ENCODE measurements around the gene FAM171A1.
"Not testable (repeated sequence)": the region's sequence is repeated elsewhere in the genome, so short reads cannot be mapped to it uniquely, and the experiment has no call there.

FAM171A1 gene

GRCh38 chr10:15342970-15343369 is 28.1 kb downstream of the FAM171A1 start:
- DNase-seq: no peak

DNA sequence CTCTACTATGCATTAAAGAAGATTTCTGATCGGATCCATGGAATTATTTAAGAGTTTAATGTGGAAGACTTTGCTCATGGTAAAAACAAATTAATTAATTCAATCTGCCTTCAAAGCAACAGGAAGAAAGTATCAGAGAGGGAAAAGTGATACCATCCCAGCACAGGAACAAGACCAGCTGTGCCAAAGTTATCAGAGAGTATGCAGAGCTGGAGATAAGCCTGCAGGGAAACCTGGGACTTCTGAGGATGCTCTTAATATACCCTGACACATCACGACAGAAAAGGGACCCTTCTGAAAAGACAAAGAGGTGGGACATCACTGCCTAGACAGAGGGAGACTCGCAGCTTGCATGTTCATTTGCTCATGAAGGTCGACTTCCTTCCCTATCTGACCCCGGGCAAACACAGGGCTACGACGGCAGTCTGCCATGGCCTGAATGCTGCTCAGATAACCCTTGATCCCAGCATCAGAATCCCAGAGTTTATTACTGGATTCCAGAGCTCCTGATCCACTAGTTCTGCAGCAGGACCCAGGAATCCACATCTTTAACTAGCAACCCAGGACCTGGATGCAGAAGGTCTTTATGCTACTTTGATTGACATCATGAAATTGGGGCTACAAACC is 29.5 kb downstream of the FAM171A1 start:
- no peak for DNase-seq

DNA sequence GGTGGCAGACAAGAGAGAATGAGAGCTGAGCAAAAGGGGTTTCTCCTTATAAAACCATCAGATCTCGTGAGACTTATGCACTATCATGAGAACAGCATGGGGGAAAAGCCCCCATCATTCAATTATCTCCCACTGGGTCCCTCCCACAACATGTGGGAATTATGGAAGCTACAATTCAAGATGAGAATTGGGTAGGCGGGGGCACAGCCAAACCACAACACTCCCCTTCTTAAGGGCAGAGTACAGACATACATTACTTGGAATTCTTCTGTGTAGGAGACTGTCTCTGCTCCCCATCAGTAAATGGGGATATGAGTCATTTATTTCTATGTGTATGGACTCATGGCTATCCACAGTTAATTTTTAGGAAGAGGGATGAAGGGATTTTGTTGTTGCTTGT is 31.2 kb downstream of the FAM171A1 start:
- DNase-seq: no peak

- DNase-seq: not testable (repeated sequence)
These were observed 33.6 kb downstream of the FAM171A1 start for GRCh38 chr10:15337441-15337923.

GRCh38 chr10:15336211-15336610 is 34.9 kb downstream of the FAM171A1 start:
- DNase-seq: no peak

DNA sequence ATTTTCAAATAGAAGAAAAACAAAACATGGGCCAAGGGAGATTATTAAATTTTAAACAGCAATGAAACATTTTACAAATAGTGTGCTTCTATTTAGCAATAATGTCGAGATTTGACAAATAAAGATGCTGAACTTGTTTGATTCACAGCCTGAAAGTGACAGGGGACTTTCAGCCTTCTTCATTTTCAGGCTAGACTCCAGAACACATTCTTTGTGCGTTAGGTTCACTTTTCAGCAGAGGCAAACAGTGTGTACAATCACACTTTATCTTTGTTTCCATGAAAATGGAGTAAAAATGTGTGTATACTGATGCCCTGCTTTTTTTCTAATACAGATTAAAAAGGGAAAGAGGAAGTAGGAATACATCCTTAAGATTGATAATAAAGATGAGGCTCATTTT is 35.6 kb downstream of the FAM171A1 start:
- DNase-seq: no peak

DNA sequence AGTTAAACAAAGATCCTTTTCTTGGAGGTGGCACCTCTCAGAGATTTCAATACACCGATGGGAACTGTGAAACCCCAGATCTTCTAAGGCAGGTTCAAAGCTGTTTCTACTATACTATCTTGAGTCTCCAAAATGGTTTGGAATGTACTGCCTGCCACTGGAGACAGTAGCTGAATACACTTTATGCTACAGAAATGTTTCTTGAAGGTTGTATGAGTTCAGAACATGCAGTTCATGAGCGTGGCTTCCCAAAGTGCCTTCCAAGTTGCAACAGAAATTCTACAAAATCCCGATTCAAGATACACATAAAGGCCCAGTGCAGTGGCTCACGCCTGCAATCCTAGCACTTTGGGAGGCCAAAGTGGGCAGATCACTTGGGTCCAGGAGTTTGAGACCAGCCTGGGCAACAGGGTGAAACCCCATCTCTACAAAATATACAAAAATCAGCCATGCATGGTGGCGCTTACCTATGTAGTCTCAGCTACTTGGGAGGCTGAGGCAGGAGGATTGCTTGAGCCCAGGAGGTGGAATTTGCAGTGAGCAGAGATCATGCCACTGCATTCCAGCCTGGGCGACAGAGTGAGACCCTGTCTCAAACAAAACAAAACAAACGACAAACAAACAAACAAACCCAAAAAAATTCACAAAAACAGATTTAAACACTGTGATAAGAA is 36.3 kb downstream of the FAM171A1 start:
- no peak for DNase-seq

GRCh38 chr10:15333909-15334649 is 37.0 kb downstream of the FAM171A1 start:
- DNase-seq: no peak

GRCh38 chr10:15333181-15333580 is 37.9 kb downstream of the FAM171A1 start:
- DNase-seq: not testable (repeated sequence)

GRCh38 chr10:15331461-15331860 is 39.6 kb downstream of the FAM171A1 start:
- no peak for DNase-seq

DNA sequence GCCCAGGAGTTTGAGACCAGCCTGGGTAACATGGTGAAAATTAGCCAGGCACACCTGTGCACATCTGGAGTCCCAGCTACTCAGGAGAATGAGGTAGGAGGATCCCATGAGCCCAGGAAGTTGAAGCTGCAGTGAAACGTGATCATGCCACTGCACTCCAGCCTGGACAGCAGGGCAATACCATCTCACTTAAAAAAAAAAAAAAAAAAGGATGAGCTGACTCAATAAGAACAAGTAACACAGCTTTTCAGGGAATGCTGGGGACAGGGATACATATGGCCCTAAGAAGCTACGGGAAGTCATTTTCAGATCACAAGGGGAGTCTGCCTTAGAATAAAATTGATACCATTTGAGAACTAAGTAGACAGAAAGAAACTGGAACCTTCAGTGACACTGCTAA is 41.7 kb downstream of the FAM171A1 start:
- DNase-seq: no peak

GRCh38 chr10:15325944-15326284 is 45.2 kb downstream of the FAM171A1 start:
- no peak for DNase-seq

DNA sequence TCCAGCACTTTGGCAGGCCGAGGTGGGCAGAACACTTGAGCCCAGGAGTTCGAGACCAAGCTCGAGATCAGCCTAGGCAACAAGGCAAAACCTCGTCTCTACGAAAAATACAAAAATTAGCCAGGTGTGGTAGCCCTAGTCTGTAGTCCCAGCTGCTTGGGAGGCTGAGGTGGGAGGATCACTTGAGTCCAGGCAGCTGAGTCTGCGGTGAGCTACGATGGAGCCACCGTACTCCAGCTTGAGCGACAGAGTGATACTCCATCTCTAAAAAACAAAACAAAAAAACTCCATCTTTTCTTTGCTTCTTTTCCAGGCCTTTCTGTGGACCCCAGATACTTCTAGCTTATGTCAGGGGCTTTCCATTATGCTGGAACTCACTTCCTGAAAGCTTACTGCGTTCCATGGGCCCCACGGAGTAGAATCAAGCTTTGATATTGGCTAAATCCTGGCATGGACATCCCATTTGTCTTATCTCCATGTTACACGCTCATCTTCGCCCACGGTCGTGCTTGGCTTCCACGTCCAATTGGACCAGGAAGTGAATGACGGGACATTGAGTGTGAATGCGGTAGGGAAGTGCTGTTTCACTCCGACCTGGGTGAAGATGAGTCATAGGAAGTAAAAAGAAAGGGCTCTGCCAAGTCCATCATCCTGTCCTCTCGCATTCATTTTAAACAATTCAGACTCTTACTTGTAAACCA is 45.7 kb downstream of the FAM171A1 start:
- no peak for DNase-seq

- DNase-seq: no peak
These were observed 46.5 kb downstream of the FAM171A1 start for GRCh38 chr10:15324611-15325010.

GRCh38 chr10:15324113-15324512 is 47.0 kb downstream of the FAM171A1 start:
- DNase-seq: no peak

DNA sequence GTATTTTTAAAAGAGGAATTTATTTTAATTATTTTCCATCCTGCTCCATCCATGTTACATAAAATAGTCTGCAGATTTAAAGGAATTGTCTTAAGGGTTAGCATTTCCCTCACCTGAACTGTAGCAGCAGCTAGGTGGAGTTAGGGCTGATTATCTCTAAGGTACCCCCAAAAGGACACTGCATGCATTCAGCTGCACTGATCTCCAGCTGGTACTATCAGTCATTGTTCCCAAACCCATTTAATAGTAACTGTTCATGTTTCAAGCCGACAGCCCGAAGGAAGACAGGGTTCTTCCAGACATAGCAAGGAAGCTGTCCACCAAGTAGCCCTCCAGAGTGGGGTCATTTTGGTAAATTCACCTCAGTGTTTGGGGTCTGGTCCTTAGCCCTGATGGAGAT is 48.7 kb downstream of the FAM171A1 start:
- no peak for DNase-seq

DNA sequence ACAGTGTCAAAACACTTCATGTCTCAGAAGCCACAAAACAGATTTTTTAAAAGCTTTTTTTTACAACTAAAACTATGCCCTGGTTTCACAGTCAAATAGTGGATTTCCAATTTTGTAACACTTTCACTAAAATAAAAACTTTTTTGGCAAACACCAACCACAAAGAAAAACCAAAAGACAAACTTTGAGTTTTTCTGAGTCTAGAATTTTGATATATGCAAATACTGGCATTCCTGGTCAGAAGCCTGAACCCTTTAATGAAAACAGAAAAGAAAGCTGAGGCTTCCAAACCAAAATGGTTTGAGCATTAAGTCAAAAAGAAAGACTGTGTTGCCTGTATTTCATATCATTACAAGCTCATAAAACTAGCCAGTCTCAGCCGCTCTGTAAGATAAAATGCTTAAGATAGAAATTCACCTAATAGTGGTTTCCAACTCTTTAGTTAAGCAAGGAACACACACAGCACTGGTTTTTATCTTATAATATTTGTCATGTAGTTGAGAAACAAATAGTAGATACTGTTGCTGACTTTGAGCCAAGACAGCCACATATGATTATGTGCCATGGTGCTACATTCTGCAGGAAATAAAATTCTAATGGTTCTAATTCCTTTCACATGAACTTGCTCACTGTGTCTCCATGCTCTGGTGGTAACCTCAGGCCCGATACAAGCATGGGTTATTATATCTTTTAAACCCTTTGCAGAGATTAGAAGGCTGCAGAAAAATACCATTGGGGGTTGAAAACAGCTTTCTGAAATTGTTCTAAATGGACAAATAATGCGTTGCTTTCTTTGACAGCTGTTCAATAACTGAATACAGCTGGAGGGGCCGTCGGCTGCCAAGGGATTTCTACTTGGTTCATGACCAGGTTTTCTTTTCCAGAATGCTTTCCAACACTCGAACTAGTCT is 49.4 kb downstream of the FAM171A1 start:
- no peak for DNase-seq

- DNase-seq: no peak
These were observed 50.4 kb downstream of the FAM171A1 start for GRCh38 chr10:15320522-15321203.

DNA sequence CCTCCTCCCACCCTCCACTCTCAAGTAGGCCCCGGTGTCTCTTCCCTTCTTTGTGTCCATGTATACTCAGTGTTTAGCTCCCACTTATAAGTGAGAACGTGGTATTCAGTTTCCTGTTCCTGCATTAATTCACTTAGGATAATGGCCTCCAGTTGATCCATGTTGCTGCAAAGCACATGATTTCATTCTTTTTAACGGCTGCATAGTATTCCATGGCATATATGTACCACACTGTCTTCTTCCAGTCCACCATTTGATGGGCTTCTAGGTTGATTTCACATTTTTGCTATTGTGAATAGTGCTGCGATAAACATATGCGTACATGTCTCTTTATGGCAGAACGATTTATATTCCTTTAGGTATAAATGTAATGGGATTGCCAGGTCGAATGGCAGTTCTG is 51.0 kb downstream of the FAM171A1 start:
- no peak for DNase-seq

GRCh38 chr10:15316871-15317464 is 54.1 kb downstream of the FAM171A1 start:
- no peak for DNase-seq

DNA sequence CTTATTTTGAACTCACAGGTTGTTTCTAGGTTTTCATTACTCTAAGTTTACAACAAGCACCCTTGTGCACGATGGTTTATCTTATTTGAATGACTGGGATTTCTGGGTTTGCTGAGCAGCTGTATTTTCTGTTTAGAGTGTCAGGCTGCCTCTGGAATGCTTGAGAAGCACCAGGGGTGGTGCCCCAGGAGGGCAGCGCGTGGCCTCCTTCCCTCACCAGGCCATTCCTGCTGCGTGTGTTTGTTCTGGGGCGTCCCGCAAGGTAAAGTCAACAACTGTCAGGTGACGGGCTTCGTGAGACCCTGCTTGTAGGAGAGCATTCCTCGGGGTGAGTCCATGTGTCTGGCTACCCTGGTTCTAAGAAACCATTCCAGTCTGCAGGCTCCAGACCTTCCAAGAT is 54.9 kb downstream of the FAM171A1 start:
- DNase-seq: no peak

Data from cortex of kidney (tissue), 1 donor.